GM03348 (cell line): ENCODE data around the gene ENOX1.

Experiments
- DNase-seq: peaks from one replicate; pipeline ENCODE4 v3.0.0; 2012; ENCODE audit warnings: low spot score

The ENOX1 gene

DNA sequence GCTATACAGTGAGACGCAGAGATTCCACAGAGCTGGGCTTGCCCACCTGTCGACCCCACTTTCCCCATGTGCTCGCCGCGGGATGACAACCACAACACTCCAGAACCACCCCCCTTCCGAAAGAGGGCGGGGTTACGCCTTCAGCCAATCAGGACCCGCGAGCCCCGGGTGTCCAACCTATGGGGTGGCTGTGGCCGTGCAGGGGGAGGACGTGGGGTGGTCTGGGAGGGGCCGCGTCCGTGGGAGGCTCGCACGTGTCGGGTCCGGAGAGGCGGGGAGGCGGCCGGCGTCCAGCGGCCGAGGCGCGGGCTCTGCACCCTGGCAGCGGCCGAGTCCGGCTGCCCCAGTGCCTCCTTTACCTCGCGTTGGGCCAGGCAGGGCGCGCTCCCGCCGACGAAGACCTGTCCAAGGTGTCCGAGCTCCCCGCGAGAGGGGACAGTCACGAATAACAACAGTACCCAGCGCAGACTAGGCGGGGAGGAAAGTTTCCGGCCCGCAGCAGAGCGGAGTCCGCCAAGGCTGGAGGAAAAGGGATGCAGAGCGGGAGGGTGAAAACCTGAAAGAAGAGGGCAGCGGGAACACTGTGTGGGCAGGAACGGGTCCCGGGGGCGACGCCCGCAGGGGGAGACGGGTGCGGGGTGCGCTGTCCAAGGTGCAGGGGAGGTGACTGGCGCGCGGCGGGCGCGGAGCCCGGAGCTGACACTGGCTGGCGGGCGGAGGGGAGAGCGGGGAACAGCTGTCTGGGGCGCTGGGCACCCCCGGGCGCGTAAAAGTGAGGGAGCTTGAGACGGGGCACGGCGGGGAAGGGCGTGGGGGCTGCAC is 911 bp downstream of the ENOX1 start:
- peak; percentile 95 for DNase-seq

DNA sequence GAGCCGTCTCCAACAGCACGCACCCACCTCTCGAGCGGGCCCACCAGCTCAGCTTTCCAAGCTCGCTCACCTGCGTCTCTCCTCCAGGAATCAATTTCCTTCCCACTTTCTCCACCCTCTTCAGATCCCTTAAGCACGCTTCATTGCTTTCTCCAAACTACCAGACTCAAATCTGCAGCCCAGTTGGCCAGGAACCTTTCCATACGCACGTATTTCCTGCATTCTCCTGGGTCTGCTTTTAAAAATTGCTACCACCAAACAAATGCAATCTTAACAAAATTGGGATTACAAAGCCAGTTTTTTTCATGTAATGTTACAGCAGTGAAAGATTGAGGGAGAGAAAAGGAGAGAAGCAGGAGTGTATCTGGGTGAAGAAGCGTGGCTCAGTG is 1.5 kb downstream of the ENOX1 start:
- no peak for DNase-seq

DNA sequence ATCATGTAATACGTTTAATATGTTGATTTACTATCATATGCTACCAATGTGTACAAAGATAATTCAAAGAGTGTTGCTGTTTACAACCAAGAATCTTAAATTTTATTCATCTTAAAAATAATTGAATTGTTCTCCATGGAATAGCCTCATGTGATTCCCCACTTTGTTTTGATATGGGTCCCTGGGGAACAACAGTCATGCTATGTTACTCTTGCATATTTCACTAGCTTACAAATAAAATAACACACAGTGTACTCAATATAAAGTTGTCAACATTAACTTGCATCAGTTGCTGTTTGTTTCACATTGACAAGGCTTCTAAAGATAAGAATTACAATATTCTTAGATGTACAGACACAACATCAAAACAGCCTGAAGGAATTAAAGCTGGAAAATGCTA is 2.3 kb downstream of the ENOX1 start:
- DNase-seq = no peak

DNA sequence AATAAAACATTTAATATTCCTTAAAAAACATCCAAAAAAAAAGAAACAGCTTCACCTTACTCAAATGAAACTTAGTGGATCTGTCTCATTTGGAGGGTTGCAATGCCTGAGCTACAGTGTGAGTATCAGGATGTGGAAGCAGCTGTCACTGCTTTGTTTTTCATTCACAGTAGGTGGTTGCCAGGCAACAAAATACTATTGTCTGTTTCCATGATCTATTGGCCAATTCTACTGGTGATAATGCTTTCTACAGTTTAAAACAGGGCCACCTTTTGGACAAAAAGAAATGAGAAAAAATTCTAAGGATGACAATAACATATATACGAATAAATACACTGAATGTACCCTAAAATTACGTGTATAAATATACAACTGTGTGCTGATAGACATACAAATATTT is 3.0 kb downstream of the ENOX1 start:
- peak; percentile 18 for DNase-seq

DNA sequence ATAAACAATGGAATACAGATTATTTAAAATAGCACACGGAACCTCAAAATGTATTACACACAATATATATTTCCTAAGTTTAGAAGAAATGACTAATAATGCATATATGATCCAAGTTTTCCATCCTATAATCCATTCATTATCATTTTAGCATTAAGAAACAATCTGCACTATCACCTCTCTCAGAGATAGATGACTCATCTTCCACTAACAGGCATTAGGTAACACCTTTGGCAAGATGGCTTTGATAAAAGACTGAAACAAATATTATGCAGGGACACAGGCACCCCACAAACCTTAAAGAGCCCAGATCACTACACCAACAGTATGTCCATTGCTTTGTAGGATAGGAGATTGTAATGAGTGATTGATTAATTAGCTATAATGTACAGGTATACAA is 4.1 kb downstream of the ENOX1 start:
- no peak for DNase-seq

DNA sequence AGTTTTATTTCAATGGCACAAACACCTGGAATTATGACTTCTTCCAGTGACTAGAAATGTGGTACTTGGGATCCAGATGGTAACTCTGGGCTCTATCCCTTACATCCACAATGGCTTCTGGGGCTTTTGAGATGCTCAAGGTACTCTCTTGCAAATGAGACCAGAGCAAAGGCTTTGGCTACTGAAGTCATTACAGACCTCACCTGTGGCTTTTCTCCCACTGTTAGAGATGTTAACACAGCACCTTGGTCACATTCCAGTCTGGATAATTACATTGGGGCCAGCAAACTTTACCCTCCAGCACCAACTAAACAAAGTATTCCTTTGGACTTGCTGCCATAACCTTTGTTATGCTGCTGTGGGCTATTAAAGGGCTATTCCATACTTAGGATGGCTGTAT is 6.1 kb downstream of the ENOX1 start:
- DNase-seq = no peak

DNA sequence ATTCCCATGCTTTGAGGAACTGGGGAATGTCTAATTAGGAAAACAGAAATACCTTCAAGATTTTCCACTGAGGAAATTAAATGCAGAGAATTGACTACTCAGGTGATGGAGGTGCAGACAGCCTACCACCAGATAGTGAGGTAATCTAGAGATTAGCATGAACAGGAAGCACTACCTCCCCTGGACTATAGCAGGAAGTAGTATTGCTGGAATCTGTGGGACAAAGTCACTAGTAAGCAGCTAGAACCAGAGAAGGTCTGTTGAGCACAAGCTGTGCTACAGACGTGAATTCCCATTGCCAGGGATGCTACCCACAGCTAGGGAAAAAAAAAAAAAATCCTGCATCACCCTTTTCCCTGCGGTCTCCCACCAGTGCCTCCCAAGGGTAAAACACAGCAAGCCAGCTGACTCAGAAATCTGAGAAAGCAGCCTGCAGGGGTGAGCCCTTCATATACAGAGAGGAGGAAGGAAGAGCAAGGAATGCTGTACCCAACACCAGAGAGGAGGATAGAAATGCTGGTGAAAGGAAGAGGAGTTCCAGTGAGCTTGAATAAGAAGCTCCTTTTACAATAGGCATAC is 10.2 kb downstream of the ENOX1 start:
- no peak for DNase-seq

DNA sequence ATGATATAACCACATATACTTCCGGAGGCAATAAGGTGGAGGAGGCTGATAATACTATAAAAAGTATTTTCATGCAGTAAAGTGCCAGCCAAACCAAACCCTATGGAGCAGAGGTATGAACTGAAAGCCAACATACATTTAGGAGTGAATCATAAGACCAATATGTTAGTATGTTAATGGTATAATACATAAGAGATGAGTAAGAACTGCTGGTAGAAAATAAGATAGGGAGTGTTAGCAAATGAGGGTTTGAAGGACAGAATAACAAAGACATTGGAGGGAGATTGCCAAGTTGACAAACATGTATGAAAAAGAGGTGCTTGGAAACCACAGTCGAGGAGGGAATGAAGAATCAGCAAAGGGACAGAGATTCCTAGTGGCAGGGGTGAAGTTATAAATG is 10.8 kb downstream of the ENOX1 start:
- no peak for DNase-seq

DNA sequence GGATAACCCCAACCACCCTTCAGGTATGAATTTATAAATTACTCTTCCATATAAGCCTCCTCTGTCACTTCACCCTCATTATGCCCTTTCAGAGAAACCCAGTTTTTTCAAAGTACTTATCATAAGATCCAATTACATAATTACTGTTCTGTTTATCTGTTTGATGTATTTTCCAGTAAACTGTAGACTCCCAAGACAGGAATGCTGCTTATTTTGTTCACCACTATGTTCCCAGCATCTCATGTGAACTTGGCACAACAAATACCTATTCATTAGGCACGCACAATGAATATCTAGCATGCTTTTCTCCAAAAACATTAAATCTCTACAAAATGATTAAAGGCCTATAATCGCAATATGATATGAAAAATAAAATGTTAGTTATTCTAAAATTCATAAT is 13.2 kb downstream of the ENOX1 start:
- no peak for DNase-seq

DNA sequence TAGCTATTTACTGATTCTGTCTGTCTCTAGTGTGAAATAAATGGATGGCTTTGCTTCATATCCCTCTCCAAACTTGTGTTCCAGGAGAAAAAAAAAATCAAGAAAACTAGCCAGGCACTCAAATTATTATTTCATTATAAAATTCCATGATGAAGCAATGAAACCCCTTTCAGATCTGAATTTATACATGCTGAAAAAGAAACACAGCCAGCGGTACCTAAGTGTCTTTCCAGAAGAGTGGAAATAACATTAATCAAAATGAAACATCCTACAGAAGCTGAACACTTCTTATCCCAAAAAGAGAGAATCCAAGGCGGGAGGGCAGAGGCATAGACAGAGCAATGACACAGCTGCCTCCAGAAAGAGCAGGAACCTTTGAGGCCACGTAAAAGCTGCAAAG is 15.9 kb downstream of the ENOX1 start:
- no peak for DNase-seq

DNA sequence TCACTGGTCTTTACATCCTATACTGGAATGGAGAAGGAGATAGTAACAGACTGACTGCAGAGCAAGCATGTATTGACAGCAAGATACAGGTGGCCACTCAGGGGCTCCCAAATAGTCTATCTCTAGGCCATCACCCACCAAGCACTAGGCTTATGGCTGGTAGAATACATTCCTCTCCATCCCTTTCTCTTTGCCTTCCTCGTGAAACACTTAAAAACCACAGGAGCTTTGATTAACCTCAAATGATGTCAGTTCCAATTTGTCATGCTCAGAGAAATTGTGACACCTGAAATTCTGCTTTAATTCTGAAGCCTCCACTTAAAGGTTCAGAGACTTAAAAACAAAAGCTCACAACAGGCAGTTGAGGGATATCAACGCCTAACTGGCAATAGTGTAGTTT is 17.2 kb downstream of the ENOX1 start:
- no peak for DNase-seq

DNA sequence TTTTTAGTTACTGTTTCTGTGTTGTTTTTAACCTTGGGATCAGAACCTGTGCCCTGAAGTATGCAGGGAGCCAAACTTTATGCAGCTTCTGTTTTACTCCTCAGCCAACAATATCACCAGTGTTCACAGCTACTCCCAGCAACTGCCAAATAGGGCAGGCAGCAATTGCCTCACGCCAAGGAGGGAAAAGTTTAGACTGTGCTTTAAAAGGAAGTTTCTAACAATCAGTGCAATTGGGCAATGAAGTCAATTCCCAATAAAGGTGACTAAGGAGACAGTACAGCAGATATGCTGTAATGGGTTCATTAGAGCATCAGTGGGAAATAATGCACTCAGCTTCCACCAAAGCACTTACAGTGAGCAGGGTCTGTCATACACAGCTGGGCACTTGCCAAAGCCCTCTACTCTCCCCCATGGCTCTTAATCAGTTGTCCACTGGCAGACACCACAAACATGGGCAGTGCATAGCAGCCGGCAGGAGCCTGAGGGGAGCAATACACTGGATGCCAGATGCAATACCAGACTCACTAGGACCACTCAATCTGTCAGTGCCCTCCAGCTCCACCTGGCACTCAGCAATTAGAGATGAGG is 19.3 kb downstream of the ENOX1 start:
- DNase-seq = peak; percentile 8

DNA sequence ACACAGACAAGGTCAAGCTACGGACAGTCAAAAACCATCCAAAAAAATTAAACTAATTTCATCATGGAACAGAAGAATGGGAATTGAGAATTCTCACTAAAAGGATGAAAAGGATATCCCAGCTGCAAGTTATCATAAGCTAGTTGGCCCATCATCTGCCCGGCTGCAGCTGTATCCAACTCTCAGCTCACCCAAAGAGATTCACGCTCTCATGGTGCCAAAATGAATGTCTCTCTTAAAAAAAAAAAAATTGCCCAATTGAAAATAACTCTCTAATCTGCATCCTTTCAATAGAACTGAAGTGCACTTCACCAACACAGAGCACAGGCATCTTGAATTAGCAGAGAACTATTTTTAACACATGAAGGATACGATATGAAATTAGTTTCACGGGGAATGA is 20.0 kb downstream of the ENOX1 start:
- DNase-seq = no peak

DNA sequence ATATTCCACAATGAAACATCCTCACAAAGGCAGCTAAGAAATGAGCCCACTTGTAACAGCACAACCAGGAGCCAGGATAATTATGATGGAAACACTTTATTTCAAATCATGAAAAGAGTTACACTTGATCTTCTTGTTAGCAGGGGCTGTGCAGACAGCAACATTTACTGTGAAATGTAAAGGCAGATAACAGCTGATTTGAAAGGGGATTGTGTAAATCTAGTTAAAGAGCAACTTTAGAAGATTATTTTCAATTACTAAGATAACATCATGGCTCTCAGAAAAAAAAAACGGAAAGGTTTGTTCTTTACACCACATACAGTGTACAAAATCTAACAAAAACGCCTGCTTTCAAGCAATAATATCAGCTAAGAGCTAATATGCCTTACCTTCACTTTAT is 22.4 kb downstream of the ENOX1 start:
- no peak for DNase-seq

DNA sequence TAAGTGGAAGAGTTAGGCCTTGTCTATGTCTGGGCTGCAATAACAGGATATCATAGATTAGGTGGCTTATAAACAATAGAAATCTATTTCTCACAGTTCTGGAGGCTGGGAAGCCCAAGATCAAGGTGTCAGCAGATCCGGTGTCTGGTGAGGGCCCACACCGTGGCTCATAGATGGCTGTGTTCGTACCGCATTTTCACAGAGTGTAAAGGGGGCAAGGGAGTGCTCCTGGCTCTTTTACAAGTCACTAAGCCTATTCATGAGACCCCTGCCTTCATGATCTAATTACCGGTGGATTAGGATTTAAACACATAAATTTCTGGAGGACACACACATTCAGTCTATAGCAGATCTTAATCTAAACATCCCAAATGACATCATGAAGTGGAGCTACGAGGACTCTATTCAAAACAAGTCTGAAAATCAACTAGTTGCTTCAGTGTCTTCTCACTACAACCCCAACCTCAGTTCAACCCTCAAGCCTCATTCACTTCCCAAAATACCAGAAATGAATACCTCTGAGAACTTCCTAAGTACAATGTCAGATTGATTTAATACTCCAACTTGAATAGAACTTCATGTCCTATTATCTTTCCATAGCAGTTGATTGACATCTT is 23.5 kb downstream of the ENOX1 start:
- DNase-seq = no peak

DNA sequence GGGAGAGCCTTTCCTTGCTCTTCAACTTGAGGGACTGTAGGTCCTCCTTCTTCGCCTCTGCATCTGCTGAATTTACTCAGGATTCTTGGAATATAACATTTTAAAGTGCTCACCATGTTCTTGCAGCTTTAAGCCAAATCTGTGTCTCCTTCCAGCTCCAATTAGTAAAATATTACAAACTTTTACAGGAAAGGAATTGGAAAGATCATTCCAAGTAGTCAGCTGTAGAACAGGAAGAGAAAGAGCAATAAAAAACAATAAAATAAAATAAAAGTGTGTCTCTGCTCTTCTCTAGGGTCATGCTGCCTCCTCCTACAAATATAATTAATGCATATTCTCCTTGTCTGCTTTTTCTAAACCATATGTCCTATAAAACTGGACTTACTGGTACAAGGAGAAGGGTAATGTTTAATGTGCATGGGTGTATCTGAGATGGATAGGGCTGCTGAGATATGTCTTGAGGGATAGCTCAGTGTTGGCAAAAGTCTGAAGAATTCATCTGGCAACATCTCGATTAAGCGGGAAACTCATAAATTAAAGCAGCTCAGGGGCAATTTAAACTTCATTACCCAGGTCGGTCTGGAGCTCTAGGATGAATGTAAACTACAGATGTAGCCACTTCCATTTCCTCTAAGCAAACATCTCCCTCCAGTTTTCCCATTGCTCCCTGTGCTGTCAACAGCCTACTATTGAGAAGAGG is 25.0 kb downstream of the ENOX1 start:
- DNase-seq = no peak

DNA sequence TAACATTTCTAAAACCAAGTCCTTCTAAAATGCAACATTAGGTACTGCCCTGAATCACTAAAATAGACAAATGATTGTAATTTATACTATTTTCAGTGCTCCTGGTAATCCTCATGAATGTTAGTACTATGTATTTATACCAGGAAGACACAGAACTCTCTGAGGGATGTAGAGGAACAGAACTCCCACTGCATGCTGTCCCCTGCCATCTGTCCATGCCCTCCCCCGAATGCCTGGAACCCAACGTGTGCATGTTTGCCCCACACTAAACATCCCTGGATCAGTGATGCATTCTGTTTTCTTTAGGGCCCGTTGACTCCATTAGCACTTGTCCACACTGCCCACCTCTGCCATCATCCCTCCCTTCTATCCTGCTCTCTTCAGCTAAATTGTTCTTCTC is 26.5 kb downstream of the ENOX1 start:
- DNase-seq = no peak

DNA sequence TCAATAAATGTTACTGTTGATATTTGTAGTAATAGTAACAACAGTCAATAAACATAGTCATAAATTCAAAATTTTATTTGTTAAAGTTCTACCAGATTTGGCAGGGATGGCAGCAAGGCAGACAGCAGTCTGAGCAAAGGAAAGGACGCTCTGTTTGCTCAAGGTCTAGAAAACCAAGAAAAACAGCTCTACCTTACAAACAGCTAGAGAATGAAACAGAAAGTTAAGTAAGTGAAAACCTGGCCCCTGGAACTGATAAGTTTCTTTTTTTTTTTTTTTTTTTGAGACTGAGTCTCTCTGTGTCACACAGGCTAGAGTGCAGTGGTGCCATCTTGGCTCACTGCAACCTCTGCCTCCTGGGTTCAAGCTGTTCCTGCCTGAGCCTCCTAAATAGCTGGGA is 27.9 kb downstream of the ENOX1 start:
- no peak for DNase-seq

DNA sequence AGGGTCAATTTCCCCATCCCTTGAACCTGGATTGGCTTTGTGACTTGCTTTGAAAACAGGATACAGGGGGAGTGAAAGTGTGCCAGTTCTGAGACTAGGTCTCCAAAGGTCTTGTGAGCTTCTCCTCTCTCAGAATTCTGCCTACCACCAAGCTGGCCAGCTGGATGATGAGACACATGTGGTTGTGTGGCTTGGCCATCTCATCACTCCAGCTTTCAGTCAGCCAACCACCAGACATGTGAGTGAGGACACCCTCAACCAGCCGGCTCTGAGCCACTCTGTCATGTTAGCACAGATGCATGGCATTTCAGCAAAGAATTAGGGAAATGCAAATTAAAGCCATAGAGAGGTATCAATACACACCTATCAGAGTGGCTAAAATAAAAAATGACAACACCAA is 29.5 kb downstream of the ENOX1 start:
- no peak for DNase-seq

DNA sequence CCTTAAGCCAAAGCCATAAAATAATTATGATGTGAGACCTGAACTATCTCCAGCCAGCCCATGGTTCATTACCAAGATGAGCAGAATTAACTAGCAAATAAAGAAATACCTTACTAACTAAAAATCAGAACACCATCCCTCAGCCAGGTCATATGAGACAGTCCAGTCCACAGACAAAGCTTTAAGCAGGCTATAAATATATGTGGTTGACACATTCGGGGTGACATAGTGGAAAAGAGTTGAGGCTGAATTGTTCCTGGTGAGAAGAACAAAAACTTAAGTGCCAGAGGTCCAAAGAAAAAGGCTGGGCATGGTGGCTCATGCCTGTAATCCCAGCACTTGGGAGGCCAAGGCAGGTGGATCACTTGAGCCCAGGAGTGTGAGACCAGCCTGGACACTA is 30.9 kb downstream of the ENOX1 start:
- DNase-seq = no peak

DNA sequence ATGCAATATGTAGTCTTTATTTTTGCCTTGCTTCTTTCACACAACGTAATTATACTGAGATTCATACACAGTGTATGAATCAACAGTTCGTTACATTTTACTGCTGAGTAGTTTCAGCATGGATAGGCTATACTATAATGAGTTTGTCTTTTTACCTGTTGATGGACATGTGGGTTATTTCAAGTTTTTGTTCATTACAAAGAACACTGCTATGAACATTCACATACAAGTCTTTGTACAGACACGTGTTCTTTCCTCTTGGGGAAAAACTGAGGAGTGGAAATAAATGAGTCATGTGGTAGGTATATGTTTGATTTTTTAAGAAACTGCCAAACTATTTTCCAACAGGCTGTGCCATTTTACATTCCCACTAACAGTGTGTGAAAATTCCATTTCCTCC is 35.1 kb downstream of the ENOX1 start:
- no peak for DNase-seq

DNA sequence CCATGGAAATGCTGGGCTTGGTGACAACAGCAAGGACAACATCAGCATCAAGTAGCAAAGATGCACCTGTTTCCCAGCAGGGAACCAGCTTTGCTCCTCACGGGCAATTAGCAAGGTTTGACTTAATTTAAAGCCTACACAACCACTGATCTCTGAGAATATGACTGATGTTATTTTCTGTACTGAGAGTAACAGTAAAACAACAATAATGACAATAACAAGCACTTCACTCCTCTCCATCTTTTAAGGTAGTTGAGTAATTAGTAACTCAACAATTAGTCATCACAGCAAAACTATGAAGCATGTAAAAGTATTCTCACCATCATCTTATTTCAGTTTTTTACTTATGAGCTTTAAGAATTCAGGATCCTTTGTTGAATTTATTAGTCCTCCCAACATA is 37.3 kb downstream of the ENOX1 start:
- DNase-seq = no peak
